ENCODE results near the gene HTR1E.

Gene HTR1E

DNA sequence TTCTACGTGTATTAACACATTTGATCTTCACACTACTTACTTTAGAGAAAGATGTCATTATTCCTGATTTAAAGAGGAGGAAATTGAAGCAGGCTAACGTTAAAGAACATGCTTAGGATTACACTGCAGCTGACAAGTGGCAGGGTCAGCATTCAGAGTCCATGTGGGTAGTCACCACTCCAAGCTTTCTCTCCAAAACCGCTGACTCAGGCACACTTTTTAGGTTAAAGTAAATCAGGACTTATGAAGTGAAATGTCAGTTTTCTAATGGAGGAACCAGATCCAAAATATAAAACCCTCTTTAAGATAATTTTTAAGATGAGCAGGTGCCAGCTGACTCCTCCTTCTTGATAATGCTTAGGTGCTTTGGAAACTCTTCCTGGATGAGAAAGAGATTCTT lies 75.4 kb downstream of the HTR1E start:
- TF ChIP-seq, protein P1, sequence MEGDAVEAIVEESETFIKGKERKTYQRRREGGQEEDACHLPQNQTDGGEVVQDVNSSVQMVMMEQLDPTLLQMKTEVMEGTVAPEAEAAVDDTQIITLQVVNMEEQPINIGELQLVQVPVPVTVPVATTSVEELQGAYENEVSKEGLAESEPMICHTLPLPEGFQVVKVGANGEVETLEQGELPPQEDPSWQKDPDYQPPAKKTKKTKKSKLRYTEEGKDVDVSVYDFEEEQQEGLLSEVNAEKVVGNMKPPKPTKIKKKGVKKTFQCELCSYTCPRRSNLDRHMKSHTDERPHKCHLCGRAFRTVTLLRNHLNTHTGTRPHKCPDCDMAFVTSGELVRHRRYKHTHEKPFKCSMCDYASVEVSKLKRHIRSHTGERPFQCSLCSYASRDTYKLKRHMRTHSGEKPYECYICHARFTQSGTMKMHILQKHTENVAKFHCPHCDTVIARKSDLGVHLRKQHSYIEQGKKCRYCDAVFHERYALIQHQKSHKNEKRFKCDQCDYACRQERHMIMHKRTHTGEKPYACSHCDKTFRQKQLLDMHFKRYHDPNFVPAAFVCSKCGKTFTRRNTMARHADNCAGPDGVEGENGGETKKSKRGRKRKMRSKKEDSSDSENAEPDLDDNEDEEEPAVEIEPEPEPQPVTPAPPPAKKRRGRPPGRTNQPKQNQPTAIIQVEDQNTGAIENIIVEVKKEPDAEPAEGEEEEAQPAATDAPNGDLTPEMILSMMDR (IDR thresholded peaks at IDR 0.05), result no peak

DNA sequence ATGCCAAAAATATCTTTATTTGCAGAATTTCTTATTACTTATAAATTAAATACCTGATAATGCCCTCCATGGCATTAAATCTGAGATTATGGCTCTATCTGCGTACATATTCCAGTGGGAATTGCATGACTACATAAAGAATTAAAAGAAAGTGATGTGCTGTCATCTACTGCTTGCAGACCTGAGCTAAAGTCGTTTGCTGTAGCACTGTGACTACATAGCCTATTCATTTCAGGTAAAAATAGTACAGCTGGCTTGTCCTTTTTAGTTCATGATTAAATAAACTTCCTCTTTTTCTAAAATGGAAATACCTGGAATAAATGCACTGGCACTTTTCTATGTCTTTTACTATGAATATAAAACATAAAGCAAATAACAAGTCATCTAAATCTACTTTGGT lies 79.4 kb downstream of the HTR1E start:
- TF ChIP-seq, protein P1 (IDR thresholded peaks at IDR 0.05), result no peak

DNA sequence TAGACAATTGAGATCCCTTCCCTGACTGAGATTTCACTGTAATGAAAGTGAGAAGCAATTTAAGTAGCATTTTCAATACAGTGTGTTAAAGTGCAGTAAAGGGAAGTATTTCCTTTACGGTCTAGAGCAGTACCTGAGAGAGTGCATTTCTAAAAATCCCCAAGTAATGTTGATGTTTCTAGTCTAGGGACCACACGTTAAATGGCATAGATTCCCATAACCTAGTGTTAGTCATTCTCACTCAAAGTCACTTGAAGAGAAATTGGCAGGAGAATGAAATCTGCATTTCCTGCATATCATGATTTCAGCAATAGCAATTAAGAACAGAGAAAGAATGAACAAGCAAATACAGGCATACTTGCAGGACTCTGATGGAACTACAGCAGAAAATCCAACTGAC lies 89.7 kb downstream of the HTR1E start:
- TF ChIP-seq, protein P1 (IDR thresholded peaks at IDR 0.05), result no peak

DNA sequence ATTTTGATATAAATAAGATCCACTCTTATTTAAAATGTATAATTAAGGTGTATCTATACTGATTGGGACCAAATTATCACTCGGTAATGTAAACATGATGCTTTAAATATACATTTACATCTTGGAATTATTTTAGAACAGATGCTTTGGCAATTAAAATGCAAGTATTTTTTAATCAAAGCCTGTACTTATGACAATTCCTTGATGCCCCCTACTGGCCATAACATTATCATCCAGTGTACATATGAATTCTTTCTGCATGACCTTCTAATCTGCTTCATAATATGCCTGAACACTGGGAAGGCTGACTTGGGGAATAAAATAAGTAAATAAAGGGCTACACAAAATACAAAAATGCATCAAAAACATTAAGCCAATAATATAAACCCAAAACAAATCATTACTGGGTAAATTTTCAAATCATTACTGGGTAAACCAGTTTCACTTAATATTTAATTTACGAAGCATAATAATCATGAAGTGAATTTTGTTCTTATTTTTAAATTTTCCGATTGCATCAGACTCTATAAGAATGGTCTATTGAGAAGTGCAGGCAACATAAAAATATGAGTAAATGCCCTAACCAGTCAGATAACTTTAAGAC lies 92.5 kb downstream of the HTR1E start:
- TF ChIP-seq, protein P1 (IDR thresholded peaks at IDR 0.05), result peak; percentile 52

DNA sequence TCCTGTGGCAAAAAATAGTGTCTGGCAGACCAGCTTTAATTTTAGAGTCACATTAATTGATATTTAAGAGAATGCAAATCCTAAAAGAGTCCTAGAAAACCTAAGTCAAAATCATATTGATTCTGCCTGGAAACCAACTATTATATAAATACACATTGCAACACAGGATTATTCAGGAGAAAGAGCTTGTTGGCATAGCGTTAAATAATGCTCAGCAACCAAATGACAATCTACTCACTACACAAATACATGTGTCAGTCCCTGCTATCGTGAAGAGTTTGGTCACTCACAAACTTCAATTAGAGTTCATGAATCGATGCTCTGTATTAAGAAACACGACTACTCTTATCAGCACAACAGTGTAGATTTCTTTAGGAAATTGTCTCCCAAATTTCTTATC lies 103.4 kb downstream of the HTR1E start:
- TF ChIP-seq, protein P1 (IDR thresholded peaks at IDR 0.05), result no peak

DNA sequence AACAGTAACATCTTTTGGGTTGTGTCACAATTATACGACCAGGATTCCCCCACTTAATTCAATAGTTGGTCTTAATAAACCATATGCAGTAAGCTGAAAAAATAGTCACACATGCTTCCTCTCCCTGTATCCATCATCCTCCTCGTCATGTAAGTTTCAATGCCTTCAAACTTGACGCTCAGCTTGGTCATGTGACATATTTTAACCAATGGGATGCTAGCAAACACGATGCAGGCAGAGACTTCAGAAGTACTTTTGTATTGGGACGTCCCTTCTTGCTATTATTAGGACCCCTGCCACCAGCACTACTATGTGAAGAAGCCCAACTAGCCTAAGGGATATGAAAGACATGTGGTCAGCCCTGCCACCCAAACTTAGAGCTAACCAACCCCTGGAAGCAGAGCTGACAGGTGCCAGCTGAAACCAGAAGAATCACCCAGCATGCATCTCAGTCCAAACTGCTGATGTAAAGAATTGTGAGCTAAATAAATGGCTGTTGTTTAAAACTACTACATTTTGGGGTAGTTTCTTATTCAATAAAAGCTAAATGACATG lies 108.3 kb downstream of the HTR1E start:
- TF ChIP-seq, protein P1 (IDR thresholded peaks at IDR 0.05), result no peak

DNA sequence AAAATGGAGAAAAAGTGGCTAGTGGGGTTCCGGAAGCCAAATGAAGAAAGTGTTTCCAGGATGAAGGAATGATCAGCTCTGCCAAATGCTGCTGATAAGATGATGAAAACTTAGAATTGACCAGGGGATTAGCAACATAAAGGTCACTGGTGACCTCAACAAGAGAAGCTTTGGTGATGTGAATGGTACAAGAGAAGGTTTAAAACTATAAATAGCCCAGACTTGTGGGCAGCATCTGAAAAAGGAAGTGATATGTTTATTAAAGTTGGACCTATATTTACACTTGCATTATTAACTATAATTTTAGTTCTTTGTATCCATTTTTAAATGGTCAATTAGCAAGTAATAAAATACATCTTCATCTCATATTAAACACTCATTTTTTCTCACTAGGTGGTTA lies 112.5 kb downstream of the HTR1E start:
- TF ChIP-seq, protein P1 (IDR thresholded peaks at IDR 0.05), result no peak

DNA sequence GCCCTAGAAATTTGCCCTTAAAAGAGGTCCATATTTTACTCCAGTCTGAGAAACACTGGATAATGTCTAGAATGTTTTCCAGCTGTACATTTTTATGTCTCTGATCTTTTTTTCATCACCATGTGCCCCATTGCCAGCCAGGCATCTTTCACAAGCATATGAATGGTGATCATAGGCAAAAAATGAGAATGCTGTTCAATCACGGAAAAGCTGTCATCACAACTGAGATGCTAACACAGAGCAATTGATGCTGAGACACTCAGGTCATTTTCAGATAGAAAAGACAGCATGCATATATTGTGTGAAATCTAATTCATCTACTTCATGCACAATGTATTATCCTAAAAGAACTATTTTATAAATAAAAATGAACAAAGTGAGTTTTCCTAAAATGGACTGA lies 116.0 kb downstream of the HTR1E start:
- TF ChIP-seq, protein P1 (IDR thresholded peaks at IDR 0.05), result no peak

All from LNCAP (cell line).